ENCODE measurements around the gene RFX7. TPM values are rescaled to one million over a fixed set of nuclear protein-coding genes. Genes with fewer than 3 reads are reported as not detected.

The RFX7 gene
- polyA plus RNA-seq, 4 donors = 18.1 to 25.5 (median 22.8) TPM

GRCh38 chr15:56053046-56053400 lies 190.7 kb downstream of the RFX7 start:
- no peak for DNase-seq (ENCODE audit: low read depth in 4 of 4, low spot score in 3 of 4)

- no peak for DNase-seq (ENCODE audit: low read depth in 4 of 4, low spot score in 3 of 4)
These were observed 191.2 kb downstream of the RFX7 start for GRCh38 chr15:56052395-56053045.

- DNase-seq (ENCODE audit: low read depth in 4 of 4, low spot score in 3 of 4) = no peak
These were observed 192.0 kb downstream of the RFX7 start for GRCh38 chr15:56051676-56052075.

GRCh38 chr15:56049577-56049976 lies 194.1 kb downstream of the RFX7 start:
- DNase-seq (ENCODE audit: low read depth in 4 of 4, low spot score in 3 of 4) = no peak

- no peak for DNase-seq (ENCODE audit: low read depth in 4 of 4, low spot score in 3 of 4)
These were observed 196.3 kb downstream of the RFX7 start for GRCh38 chr15:56047354-56047753.

GRCh38 chr15:56045068-56045748 lies 198.5 kb downstream of the RFX7 start:
- DNase-seq (ENCODE audit: low read depth in 4 of 4, low spot score in 3 of 4) = no peak

GRCh38 chr15:56042982-56043980 lies 200.4 kb downstream of the RFX7 start:
- DNase-seq (ENCODE audit: low read depth in 4 of 4, low spot score in 3 of 4) = no peak

GRCh38 chr15:56042498-56042897 lies 201.2 kb downstream of the RFX7 start:
- DNase-seq (ENCODE audit: low read depth in 4 of 4, low spot score in 3 of 4) = no peak

- no peak for DNase-seq (ENCODE audit: low read depth in 4 of 4, low spot score in 3 of 4)
These were observed 201.6 kb downstream of the RFX7 start for GRCh38 chr15:56042031-56042430.

- peak in 2 of 4 donors; percentile 18 to 22 for DNase-seq (ENCODE audit: low read depth in 4 of 4, low spot score in 3 of 4)
These were observed 203.3 kb downstream of the RFX7 start for GRCh38 chr15:56040081-56041035.

GRCh38 chr15:56038707-56039106 lies 205.0 kb downstream of the RFX7 start:
- DNase-seq (ENCODE audit: low read depth in 4 of 4, low spot score in 3 of 4) = no peak

GRCh38 chr15:56038015-56038414 lies 205.7 kb downstream of the RFX7 start:
- no peak for DNase-seq (ENCODE audit: low read depth in 4 of 4, low spot score in 3 of 4)

Other genes with a start within 250 kb of the RFX7 start
- 10 to 100 TPM in 3 of 4 donors, 1 to 10 TPM in 1; 7.7 to 36.4 (median 27.8) TPM for gene TEX9, start 121.5 kb upstream of the RFX7 start, polyA plus RNA-seq (ENCODE audit: insufficient read length in 4 of 4)
- 10 to 100 TPM; 11.6 to 31.4 (median 25.7) TPM for gene MNS1, start 221.3 kb upstream of the RFX7 start, polyA plus RNA-seq (ENCODE audit: insufficient read length in 4 of 4)

Data from left renal pelvis (tissue), 4 donors.